COLO829 (cell line): ENCODE results near the gene TEKT3.
A peak's percentile ranks its signal among the peaks of the same experiment; 100 is the strongest.

ENCODE experiments used
- DNase-seq: peaks from one replicate; pipeline ENCODE4 v3.0.0; 2012; ENCODE audit warnings: low spot score

TEKT3 gene

DNA sequence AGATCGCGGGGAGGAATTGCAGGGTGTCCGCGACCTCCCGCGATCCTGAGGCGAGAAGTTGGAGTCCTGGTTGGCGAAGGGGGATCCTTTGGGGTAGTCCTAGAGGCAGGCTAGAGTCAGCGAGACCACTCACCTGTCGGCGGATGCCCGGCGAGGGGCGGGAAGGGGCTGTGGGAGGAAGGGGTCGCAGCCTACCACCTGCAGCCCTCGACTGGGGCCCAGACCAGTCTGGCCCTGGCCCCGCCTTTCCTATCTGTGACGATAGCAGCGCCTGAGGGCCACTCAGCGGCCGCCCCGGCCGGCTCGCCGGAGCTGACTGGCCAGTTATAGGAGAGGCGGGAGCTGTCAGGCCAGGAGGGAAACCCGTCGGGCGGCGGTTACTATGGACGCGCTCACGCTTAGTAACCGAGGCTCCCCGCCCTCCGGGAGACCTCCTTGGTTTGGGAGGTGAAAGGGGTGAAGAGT, at the start of gene TEKT3:
Gene TEKT3, minus strand, starts transcription at position 213 of the 465 bp plus-strand sequence. CDS start 10,012 bp downstream, outside the sequence.
- DNase-seq = peak; percentile 35

DNA sequence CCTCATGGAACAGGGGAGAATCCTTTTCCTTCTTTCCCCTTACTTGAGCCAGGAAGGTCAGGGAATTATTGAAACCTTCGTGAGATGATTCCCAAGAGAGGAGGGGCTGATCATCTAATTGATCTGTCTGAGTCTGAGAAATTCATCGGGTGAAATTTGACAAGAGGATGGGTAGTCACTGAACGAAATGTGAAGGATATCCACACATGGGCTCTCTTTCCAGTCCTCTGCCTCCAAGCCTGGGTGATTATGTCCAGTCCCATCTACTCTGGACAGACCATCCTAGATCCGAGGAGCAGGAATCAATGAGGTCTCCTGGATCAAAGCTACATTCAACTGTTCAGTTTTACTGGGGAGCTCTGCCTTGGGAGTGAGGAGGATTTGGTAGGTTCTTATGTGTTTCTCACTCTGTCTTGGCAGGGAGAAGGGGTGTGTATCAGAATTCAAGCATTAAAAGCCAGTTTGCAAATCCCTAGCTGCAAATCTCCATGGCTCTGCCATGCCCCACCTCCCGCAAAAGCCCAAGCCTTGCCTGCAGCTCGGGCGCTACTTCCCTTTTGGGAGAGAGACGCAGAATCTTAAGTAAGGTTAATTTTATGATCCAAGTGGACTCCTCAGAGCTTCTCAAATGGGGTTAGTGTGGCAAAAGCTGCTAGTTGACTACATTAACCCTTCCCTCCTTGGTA, 47.1 kb upstream of the TEKT3 start:
- no peak for DNase-seq

DNA sequence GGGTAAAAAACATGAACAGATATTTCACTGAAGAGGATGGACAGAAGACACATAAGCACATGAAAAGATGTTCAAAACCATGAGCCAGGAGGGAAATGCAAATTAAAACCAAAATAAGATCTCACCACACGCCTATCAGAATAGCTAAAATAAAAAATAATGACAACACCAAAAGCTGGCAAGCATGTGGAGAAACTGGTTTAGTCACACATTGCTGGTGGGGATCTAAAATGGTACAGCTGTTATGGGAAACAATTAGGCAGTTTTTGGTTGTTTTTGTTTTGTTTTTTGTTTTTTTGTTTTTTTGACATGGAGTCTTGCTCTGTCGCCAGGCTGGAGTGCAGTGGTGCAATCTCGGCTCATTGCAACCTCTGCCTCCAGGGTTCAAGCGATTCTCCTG, 44.7 kb upstream of the TEKT3 start:
- no peak for DNase-seq

DNA sequence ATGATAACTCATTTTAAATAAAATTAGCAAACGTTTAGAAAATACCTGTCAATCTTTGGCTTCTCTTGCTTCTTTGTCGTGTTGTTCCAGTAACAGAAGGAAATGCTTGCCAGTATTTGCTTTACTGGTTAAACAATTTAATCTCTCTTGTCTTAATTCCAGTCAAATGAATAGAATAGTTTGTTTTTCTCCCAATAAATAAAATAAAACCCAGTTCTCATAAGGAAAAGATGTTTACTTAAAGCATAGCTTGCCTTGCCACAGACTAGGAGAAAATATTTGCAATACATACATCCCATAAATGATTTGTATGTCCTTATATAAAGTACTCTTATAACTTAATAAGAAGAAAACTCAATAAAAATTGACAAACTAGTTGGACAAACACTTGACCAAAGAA, 43.9 kb upstream of the TEKT3 start:
- no peak for DNase-seq

DNA sequence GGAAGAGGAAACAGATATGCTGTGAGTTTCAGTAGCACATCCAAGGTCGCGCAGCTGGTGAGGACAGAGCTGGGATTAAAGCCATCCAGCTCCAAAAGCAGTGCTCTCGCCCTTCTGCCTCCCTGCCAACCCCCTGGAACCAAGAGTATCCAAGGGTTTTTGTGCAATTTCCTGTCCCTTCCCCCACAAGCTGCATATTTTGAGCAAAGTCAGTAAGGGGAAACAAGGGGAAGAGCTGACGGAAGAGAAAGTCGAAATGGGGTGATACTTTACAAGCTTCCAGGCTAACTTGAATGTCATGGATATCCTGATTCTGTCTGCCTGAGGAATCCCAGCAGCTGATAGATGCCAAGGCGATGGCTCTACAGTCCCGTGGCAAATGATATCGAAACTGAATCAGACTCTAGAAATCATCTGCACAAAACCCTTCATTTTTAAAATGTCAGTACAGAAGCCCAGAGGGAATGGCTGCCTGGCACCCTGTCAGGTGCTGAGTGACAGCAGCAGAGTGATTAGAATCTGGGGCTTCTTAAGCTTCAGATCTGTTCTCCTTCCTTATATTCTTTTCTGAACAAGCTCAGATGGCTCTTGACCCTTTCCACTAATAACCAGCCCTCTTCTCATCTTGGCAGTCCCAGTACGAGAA, 42.9 kb upstream of the TEKT3 start:
- DNase-seq = no peak

DNA sequence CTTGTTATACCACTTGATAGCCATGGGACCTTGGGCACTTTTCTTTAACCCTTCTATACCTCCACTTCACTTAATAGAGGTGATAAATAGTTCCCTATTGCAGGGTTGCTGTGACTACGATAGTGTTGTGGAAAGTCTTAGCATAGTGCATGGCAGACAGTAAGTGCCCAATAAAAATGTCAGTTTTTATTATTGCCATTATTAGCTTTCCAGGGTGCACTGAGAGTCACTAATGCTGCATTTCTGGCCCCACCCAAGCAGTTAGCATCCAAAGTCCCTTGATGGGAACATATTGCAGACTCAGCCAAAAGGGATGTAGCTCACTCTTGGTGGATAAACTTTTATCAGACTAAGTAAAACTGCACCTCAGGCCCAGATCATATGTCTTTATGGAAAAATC, 41.5 kb upstream of the TEKT3 start:
- DNase-seq = no peak

DNA sequence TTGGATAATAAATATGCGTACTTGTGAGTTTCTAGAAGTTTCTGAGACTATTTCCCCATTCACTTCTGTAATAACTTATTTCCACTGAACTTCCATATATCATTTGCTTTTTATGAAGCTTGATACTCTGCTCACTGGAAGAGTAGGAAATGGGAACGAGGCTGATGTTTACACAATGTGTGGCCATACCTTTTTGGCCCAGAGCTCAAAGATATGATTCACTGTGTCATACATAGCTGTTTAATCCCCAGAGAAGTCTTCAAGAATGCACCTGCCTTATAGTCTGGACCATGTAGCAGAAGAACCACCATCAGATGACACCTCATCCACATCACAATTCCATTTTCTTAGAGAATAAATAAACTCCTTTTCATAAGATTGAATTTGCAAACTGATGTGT, 40.3 kb upstream of the TEKT3 start:
- DNase-seq = no peak

DNA sequence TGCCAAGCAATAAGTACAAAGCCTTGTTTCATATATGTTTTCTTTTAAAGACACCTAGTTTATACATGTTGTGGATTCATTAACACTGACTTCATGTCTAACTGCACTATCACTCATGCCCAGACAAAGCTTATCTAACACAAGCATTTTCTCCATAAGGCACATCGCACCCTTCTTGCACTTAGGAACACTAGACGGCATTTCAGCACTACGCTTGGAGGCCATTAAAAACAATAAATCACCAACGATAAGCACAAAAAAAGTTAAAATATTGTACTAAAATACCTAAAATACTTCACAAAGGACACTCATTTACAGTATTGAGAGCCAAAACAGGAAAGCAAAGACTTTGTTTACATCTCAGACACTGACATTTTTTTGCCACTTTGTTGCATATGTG, 39.0 kb upstream of the TEKT3 start:
- DNase-seq = no peak

DNA sequence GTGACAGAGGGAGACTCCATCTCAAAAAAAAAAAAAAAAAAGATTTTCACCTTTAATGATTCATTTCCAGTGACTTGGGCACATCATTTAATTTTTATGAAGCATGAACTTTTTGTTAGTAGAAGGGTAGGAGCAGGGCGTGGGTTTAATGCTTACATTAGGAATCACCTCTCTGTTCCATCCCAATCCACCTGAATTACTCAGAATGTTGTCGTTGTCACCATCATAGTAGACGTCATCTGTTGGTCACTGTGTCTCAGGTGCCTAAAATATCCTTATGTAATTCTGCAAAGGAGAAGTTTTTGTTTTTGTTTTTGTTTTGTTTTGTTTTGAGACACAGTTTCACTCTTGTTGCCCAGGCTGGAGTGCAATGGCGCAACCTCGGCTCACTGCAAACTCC, 38.3 kb upstream of the TEKT3 start:
- no peak for DNase-seq

DNA sequence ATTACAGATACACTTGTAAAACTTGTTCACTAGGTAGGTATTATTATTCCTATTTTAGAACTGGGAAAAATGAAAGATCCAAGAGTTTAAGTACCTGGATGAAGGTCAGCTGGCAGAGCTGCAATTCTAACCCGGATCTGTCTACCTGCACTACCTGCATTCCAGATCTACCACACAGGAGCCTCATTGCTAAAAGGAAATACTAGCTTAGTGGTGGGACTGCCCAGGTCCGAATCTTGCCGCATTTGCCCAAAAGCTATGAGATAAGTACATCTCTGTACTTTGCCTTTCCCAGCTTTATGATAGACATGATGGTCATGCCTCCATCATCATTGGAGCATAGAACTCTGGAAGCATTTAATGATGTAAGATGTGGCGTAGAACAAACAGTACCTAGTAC, 36.8 kb upstream of the TEKT3 start:
- DNase-seq = no peak

DNA sequence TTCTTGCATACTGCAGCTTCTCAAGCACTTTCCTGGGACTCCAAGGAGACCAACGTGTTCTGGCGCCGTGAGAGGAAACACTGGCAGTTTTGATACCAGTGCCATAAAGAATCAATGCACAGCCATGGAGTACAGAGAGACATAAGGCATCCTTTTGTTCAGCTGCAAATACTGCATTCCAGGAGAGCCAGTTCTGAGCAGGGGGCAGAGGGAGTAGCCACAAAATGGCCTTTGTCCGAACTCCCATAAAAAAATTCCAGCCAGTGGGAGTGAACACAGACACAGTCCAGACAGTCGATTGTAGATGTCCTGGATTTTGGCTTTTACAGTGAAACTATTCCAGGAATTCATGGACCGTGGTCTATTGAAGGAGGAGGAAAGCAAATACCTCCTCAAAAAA, 36.2 kb upstream of the TEKT3 start:
- peak; percentile 96 for DNase-seq

DNA sequence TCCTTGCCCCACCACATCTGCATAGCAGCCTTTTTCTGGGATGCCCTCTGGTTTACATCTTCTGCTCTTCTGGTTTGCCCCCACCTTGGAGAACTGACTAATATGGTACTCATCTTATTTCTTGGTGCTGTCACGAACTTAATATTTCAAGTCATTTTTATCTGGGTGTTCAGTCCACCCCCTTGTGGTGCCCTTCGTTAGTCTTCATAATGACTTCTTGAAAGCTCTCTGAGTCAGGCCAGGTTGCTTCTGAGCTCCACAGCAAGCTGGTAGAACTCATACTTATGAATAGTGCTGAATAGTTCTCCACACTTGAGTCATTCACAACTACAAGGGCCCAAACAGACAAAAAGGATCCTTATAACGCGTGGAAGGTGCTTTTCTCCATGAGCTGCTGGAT, 35.8 kb upstream of the TEKT3 start:
- no peak for DNase-seq

DNA sequence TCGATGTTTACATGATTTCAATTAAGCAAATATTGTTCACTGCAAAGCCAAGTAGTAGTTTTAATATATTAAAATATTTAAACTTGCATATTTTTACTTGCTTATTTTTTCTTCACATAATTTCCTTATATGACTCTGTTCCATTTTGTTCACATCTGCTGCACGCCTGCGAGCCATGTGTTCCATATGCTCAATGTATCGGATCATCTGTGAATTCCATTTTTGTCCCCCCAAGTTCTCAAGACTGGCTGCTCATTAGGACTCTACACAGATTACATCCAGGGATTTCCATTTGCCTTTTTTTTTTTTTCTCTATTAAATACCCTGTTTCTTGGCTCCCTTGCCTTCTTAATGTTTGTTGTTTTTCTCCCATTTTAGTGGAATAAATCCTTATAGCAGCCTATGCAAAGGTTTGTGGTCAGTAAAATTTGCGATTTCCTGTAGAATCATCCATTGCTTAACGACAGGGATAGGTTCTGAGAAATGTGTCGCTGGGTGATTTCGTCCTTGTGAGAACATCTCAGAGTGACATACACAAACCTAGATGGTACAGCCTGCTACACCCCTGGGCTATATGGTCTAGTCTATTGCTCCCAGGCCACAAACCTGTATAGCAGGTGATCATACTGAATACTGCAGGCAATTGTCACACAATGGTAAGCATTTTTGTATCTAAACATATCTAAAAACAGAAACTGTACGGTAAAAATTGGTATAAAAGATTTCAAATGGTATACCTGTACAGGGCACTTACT, 30.2 kb upstream of the TEKT3 start:
- DNase-seq = no peak

DNA sequence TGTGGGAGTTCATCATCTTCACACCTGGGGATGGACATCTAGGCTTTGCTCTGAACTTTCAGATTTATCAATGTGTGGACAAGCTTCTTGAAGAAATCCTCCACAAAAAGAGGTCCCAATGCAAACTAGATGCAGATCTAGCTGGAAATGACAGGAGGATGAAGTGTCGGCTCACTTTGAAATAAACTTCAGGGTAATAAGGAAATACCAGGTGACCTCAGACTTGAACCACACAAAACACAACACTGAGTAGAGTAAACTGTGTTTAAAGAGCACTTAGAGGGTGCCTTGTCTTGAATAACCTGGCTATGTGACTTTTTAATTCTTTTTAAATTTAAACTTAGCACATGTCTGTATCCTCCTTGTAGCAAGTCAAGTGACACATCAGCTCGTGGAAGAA, 27.2 kb upstream of the TEKT3 start:
- DNase-seq = no peak

DNA sequence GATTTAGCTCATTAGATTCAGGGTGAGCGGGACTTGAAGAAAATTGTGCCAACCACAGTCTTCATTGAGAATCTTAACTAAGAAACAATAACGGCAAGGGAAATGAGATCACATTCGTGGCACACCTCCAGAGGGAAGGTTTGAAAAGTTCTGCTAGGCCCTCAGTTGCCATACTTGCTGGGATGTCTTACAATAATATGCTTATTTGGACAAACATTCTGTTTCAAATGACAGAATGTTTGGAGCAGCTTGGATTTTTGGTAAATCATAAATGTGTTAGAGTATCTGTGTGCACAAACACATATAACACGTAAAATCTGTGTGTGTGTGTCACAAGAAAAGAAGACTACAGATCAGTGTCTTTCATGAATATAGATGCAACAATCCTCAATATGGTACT, 24.6 kb upstream of the TEKT3 start:
- no peak for DNase-seq

DNA sequence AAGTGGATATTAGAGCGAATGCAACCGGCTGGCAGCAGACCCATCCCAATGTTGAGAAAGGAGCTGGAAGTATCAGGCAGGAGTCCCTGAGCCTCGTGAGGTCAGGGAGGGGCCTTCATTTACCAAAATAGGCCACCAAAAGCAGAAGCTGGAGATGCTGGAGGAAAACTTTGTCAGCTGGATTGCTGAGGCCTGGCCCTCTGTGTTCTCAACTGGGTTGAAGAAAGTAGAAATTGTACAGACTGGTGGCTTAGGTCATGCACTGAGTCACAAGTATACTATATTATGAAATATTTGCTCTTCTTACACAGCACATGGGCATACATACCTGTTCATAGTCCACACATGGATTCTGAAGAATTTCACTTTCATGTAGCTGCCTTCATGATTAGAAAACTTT, 23.2 kb upstream of the TEKT3 start:
- DNase-seq = no peak

DNA sequence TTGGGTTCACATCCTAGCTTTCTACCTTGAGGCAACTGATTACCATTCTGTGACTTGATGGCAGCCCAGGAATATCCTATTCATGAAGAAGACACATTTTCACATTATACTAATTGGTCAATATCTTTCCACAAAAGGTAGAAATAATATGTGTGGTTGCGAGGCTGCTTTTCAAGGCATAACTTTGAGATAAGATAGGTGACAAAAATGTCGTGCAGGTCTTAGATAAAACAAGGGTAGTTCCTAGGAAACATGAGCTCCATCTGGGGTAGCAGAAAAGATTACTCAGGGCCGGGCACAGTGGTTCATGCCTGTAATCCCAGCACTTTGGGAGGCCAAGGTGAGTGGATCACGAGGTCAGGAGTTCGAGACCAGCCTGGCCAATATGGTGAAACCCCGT, 22.3 kb upstream of the TEKT3 start:
- no peak for DNase-seq

DNA sequence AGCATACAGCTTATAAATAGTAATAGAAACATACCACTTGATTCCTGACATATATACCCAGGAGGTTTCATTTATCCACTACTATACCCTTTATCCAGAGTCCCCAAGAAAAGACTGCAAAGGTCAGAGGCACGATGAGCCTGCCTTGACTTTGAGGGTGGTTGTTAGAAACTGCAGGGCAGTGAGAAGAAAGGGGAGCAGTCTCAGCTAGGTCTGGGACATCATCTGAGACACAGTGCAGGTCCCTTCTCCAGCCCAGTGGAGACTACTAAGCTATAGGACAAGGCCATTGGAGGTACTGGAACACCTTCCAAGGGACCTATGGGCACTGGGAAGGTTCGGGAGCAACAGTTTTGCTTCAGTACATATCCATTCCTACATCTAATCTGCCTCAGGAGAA, 20.2 kb upstream of the TEKT3 start:
- DNase-seq = no peak

DNA sequence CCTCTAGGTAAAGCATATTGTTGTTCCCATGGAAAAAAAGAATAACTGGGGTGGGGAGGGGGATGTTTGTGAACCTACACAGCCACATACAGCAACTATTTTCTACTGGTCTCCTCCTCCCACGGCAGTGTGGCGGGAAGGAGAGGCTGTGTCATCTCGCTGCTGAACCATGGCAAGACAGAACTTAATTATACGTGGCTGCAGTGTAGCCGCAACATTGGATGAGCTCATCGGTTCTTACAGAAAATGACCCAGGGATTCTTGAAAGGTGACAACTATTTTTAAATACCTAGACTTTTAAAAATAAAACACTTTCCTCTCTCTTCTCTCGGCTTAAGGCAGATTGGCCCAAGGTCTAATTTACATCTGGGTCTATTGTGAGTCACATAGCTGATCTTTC, 19.8 kb upstream of the TEKT3 start:
- DNase-seq = no peak

DNA sequence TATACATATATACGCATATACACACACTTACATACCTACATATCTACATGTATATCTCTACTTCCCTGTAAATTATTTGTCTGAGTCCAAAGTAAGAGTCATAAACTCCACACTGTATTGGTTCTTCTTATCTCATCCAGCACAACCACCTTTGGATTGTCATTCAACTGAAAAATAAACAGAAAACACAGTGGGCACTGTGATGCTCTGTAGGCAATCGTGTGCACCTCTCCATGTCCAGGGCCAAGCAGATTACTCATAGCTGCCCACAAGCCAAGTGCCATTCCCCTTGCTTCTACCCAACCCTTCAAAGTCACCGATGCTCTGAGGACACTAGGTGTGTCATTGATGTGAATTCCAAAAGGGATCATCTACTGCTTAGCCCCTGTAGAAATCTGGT, 12.9 kb upstream of the TEKT3 start:
- no peak for DNase-seq

DNA sequence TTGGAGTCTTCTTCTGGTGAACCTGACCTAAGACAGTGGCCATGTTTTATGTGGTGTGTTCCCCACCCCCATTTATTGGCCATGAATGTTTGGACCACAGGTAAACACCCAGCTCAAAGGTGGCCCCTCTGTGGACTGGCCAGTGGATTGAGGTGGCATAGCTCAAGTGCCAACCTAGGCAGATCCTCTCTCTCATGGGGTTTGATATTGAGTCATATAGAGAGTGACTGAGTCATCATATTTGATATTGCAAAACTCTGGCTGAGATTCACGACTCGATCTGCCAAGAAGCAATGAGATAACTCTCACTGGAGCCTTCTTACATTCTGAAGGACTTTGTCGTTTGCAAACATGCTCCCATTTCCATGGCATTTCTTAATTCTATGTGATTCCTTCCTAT, 10.5 kb upstream of the TEKT3 start:
- no peak for DNase-seq

DNA sequence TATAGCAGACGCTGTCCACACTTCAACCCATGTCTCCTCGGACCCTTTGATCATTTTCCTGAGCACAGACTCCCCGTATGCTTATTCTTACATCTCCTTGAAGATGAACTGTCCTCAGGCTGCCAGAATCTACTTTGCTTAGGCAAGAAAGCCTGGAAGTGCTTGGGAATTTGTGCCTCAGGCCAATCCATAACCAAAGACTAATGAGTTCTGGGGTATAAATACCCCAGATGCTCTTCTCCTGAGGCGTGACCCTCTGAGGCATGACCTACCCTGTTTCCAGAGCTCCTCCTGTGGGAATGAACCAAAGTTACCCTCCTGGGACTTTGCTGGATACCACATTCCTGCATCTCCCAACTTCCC, 10.1 kb upstream of the TEKT3 start:
- DNase-seq = no peak

DNA sequence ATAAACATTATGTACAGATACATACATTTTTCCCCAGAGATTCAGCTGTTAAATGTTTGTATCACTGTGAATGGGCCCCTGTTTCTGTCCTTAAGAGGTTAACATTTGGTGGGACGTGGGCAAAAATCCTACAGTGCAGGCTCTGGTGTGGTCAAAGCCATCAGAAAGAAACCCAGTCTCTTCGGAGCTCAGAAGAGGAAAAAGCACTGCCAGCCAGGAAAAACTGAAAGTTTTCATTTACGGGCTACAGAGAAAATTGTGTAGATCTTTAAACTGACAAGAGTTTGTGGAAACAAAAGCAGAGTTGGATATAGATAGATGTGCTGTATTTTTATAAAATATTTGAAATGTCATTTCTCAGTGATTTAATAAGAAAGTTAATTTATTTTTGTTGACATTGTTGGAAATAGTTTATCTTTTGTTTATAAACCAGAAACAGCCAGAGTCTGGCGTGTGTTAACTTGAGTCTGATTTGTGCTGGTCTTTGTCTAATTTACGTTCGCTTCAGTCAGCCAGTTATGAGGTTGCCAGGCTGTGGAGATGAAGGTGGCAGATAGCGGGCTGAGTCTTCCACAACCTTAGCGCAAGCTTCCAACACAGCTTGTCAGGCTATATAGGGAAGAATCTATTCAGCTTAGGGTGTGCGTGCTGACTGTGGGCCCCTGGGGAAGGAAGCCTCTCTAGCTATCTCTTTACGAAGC, 9.5 kb upstream of the TEKT3 start:
- no peak for DNase-seq
